Kidney (tissue), 14 donors: ENCODE measurements around the gene GPR119. TPM values are rescaled to one million over a fixed set of nuclear protein-coding genes. Genes with fewer than 3 reads are reported as not detected.

Experiments
- DNase-seq, 5 donors: peaks; one replicate each; pipeline ENCODE4 v3.0.0-alpha.2; 2013 to 2020
- FAIRE-seq: peaks from 2 replicates; lab custom pipeline; 2012; peaks lifted over from hg19 to GRCh38; lab: Jason Lieb, UNC
- H3K27ac ChIP-seq, 2 donors: one replicate each; pipeline ENCODE4 v1.7.0; 2013; ENCODE audit warnings: low read depth in 2 of 2, low read length in 2 of 2, inconsistent platforms in 1 of 2
- H3K27me3 ChIP-seq: one replicate; pipeline ENCODE4 v1.7.1; 2013; ENCODE audit warnings: low read length, inconsistent platforms; ENCODE audit not compliant: control insufficient read depth, insufficient read depth
- H3K36me3 ChIP-seq, 3 donors: one replicate each; pipeline versions ENCODE4 v1.7.0 to v1.7.1; 2013; ENCODE audit warnings: low read length in 3 of 3, control low read depth in 1 of 3, inconsistent platforms in 1 of 3; ENCODE audit not compliant: insufficient read depth in 3 of 3, control insufficient read depth in 2 of 3
- H3K4me1 ChIP-seq, 3 donors: one replicate each; pipeline versions ENCODE4 v1.7.0 to v1.7.1; 2013; ENCODE audit warnings: low read length in 3 of 3, inconsistent platforms in 1 of 3, low read depth in 1 of 3; ENCODE audit not compliant: control insufficient read depth in 2 of 3, insufficient read depth in 2 of 3
- H3K4me3 ChIP-seq, 3 donors: one replicate each; pipeline versions ENCODE4 v1.7.0 to v1.8.1; 2013; ENCODE audit warnings: low read length in 3 of 3, control low read depth in 1 of 3, inconsistent platforms in 1 of 3
- H3K9ac ChIP-seq, 3 donors: one replicate each; pipeline versions ENCODE4 v1.7.0 to v1.7.1; 2013; ENCODE audit warnings: low read length in 3 of 3, control low read depth in 1 of 3, inconsistent platforms in 1 of 3
- H3K9me3 ChIP-seq, 3 donors: one replicate each; pipeline versions ENCODE4 v1.7.0 to v1.7.1; 2013; ENCODE audit warnings: low read length in 3 of 3, control low read depth in 1 of 3, inconsistent platforms in 1 of 3; ENCODE audit not compliant: control insufficient read depth in 2 of 3, insufficient read depth in 1 of 3
- CTCF ChIP-seq: IDR thresholded peaks from 3 replicates; pipeline ENCODE4 v1.5.1; 2012; ENCODE audit warnings: mild to moderate bottlenecking, moderate library complexity, borderline replicate concordance; ENCODE audit not compliant: insufficient read depth; ENCODE audit errors: extremely low read depth
- intact Hi-C: fragments of 100-400 bp; cut with DNase I; formaldehyde crosslinking; loops from one replicate; pipeline ENCODE4 v1.11.1; 2022
- polyA plus RNA-seq: library from polyadenylated mRNA; stranded (reverse); fragments of 350-450 nt; fragmentation: Illumina TruSeq; extraction: RNeasy Lipid Tissue Mini Kit (QIAGEN cat#74804); gene quantifications from one replicate; pipeline ENCODE4 v1.2.3, GENCODE V29; 2014; ENCODE audit warnings: low read depth, low replicate concordance; ENCODE audit not compliant: insufficient read depth
- total RNA-seq: library from RNA; stranded (reverse); fragmentation: NEBNext Ultra II Directional; extraction: Animal tissue kit (Norgen Biotek cat#: 25700); gene quantifications from one replicate; pipeline ENCODE4 v1.2.1, GENCODE V29; 2021
- donor health status: control.
- donor health status: control.
- donor health status: control.
- donor health status: control.
- donor health status: control.
- donor health status: DM: yes; HTN: yes; CAD: no.
- donor health status: Normal renal cell carcinoma (clear cell type).

GPR119 gene
- total and polyA plus RNA-seq, 2 donors from 2014 or later, result not detected

- Histone ChIP-seq H3K9ac (no peak overlapping the region), H3K9me3 (no peaks in the 10 kb centered on the region), H3K36me3 (peaks cover 0 to 3% (median 0%) of the 10 kb centered on the region in 3 donors), H3K4me3 (no peak overlapping the region), H3K27ac (no peak overlapping the region), H3K4me1 (no peaks in the 10 kb centered on the region), H3K27me3 (no peaks in the 10 kb centered on the region)
- FAIRE-seq, result peak; percentile 23
- no peak for DNase-seq
- intact Hi-C loops, result no loop called here
- TF ChIP-seq CTCF, result no peak
Measured at GRCh38 chrX:130351567-130351966, 33.9 kb downstream of the GPR119 start.

- H3K27ac ChIP-seq, result no peak overlapping the region
- no peak for DNase-seq
- no peaks in the 10 kb centered on the region for H3K9me3 ChIP-seq
- no peak for TF ChIP-seq CTCF
- no peak overlapping the region for H3K4me3 ChIP-seq
- FAIRE-seq, result peak; percentile 50
- H3K36me3 ChIP-seq, result peaks cover 0 to 3% (median 0%) of the 10 kb centered on the region in 3 donors
- H3K27me3 ChIP-seq, result no peaks in the 10 kb centered on the region
- H3K9ac ChIP-seq, result no peak overlapping the region
- intact Hi-C loops, result no loop called here
- H3K4me1 ChIP-seq, result no peaks in the 10 kb centered on the region
Measured at GRCh38 chrX:130347321-130347720, 38.2 kb downstream of the GPR119 start.

GRCh38 chrX:130343411-130343810, 42.1 kb downstream of the GPR119 start:
- no peak for TF ChIP-seq CTCF
- intact Hi-C loops, result no loop called here
- Histone ChIP-seq H3K4me3 (no peak overlapping the region), H3K4me1 (peaks cover 0 to 3% (median 0%) of the 10 kb centered on the region in 3 donors), H3K9me3 (no peaks in the 10 kb centered on the region), H3K27me3 (no peaks in the 10 kb centered on the region), H3K27ac (no peak overlapping the region), H3K9ac (no peak overlapping the region), H3K36me3 (no peaks in the 10 kb centered on the region)
- no peak for DNase-seq
- no peak for FAIRE-seq

- Histone ChIP-seq H3K36me3 (no peaks in the 10 kb centered on the region), H3K9ac (peak overlapping the region in 2 of 3 donors; percentile 65 to 72), H3K27me3 (no peaks in the 10 kb centered on the region), H3K27ac (no peak overlapping the region), H3K4me1 (peaks cover 0 to 3% (median 0%) of the 10 kb centered on the region in 3 donors), H3K9me3 (no peaks in the 10 kb centered on the region), H3K4me3 (peak overlapping the region; percentile 81 to 84 (median 82))
- DNase-seq, result no peak
- intact Hi-C loops, result no loop called here
- no peak for FAIRE-seq
- no peak for TF ChIP-seq CTCF
Measured at GRCh38 chrX:130340271-130340670, 45.2 kb downstream of the GPR119 start.
